ENCODE measurements around the gene FOXRED1. TPM values are rescaled to one million over a fixed set of nuclear protein-coding genes. Genes with fewer than 3 reads are reported as not detected.
A peak's percentile ranks its signal among the peaks of the same experiment; 100 is the strongest.

FOXRED1 gene
- total RNA-seq, 1 donor from 2014 or later: 1.8 TPM

DNA sequence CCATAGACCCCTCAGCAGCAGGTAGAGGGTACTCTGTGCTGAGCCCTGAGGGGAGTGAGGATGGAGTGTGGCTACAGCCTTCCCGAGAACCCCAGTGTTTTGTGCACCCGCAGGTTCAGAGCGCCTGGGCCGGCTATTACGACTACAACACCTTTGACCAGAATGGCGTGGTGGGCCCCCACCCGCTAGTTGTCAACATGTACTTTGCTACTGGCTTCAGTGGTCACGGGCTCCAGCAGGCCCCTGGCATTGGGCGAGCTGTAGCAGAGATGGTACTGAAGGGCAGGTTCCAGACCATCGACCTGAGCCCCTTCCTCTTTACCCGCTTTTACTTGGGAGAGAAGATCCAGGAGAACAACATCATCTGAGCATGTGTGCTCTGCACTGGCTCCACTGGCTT lies 8.4 kb downstream of the FOXRED1 start:
- Histone ChIP-seq H3K4me3 (no peak overlapping the region), H3K9me3 (no peaks in the 10 kb centered on the region), H3K4me1 (peaks cover 0 to 6% of the 10 kb centered on the region in 2 donors), H3K36me3 (peaks cover 18 to 26% of the 10 kb centered on the region in 2 donors), H3K27me3 (no peaks in the 10 kb centered on the region), H3K27ac (no peak overlapping the region)
- intact Hi-C loops (cut with DNase I): no loop called here
- no peak for TF ChIP-seq CTCF (IDR thresholded peaks at IDR 0.05)
- DNase-seq (ENCODE audit: low spot score in 2 of 2): no peak

DNA sequence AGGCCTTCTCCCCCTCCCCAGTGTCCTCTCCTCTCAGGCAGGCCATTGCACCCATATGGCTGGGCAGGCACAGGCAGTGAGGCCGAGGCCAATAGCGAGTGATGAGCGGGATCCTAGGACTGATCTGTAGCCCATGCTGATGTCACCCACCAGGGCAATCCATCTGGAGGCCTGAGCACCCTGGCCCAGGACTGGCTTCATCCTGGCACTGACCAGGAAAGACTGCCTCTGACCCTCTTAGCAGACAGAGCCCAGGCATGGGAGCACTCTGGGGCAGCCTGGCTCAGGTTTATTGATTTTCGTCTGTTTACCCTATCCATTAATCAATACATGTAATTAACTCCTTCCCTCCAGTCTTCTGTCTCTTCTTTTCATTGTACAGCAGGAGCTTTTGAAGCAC lies 8.8 kb downstream of the FOXRED1 start:
- peaks cover 18 to 25% of the 10 kb centered on the region in 2 donors for H3K36me3 ChIP-seq

DNA sequence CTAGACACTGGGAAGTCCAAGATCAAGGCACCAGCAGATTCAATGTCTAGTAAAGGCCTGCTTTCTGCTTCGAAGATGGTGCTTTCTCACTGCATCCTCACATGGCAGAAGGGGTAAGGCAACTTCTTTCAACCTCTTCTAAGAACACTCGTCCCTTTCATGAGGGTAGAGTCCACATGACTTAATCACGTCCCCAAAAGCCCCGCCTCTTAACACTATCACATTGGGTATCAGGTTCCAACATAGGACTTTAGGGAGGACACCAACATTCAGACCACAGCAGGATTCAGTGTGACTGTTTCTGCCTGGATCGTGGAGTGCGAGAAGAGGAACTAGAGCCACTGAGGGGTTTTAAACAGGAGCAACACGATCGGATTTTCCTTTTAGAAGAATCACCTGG lies 10.2 kb downstream of the FOXRED1 start:
- no peak for TF ChIP-seq CTCF (IDR thresholded peaks at IDR 0.05)
- no peaks in the 10 kb centered on the region for H3K9me3 ChIP-seq
- intact Hi-C loops (cut with DNase I): no loop called here
- H3K27ac ChIP-seq: no peak overlapping the region
- no peak overlapping the region for H3K4me3 ChIP-seq
- no peak for DNase-seq (ENCODE audit: low spot score in 2 of 2)
- H3K36me3 ChIP-seq: peaks cover 13 to 17% of the 10 kb centered on the region in 2 donors
- peaks cover 0 to 6% of the 10 kb centered on the region in 2 donors for H3K4me1 ChIP-seq
- H3K27me3 ChIP-seq: no peaks in the 10 kb centered on the region

More for the DNA sequence above, 8.8 kb downstream of the FOXRED1 start:
- Histone ChIP-seq H3K27ac (no peak overlapping the region), H3K27me3 (no peaks in the 10 kb centered on the region), H3K4me1 (peaks cover 0 to 6% of the 10 kb centered on the region in 2 donors), H3K9me3 (no peaks in the 10 kb centered on the region), H3K4me3 (no peak overlapping the region)
- DNase-seq (ENCODE audit: low spot score in 2 of 2): no peak
- no peak for TF ChIP-seq CTCF (IDR thresholded peaks at IDR 0.05)
- intact Hi-C loops (cut with DNase I): no loop called here

GRCh38 chr11:126280595-126280994 lies 11.6 kb downstream of the FOXRED1 start:
- Histone ChIP-seq H3K4me1 (peaks cover 0 to 6% of the 10 kb centered on the region in 2 donors), H3K9me3 (no peaks in the 10 kb centered on the region)
- no peak for TF ChIP-seq CTCF (IDR thresholded peaks at IDR 0.05)

DNA sequence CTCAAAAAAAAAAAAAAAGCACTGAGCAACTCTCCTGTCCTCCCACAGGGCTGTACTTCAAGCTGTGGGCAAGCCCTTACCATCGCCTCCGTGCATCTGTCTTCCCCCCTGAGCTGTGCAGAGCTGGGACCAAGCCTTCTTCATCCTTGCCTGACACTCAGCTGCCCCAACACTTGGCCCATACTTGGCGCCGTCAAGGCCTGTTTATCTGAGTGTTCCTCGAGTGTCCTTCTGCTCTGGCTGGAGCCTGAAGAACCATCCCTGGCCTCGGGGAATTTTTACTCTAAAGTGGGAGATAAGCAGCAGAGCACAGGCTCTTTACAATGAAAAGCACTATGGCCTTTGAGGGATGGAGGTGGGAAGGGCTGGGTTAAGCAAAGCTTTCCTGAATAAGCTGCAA lies 12.3 kb downstream of the FOXRED1 start:
- H3K4me3 ChIP-seq: no peak overlapping the region
- no peak for TF ChIP-seq CTCF (IDR thresholded peaks at IDR 0.05)
- H3K4me1 ChIP-seq: peaks cover 0 to 6% of the 10 kb centered on the region in 2 donors
- intact Hi-C loops (cut with DNase I): loop anchor here (5.0 kb wide), 1 partner anchor 69 kb away; the partner anchor contains the start of genes FAM118B and RPUSD4
- DNase-seq (ENCODE audit: low spot score in 2 of 2): no peak
- no peaks in the 10 kb centered on the region for H3K27me3 ChIP-seq
- no peak overlapping the region for H3K27ac ChIP-seq
- peaks cover 0 to 7% of the 10 kb centered on the region in 2 donors for H3K36me3 ChIP-seq
- no peaks in the 10 kb centered on the region for H3K9me3 ChIP-seq

More at GRCh38 chr11:126280595-126280994, 11.6 kb downstream of the FOXRED1 start:
- intact Hi-C loops (cut with DNase I): loop anchor here (5.0 kb wide), 1 partner anchor 68 kb away; the partner anchor contains the start of genes FAM118B and RPUSD4
- Histone ChIP-seq H3K27me3 (no peaks in the 10 kb centered on the region), H3K36me3 (peaks cover 5 to 7% of the 10 kb centered on the region in 2 donors), H3K27ac (peak overlapping the region in 1 of 2 donors; percentile 17), H3K4me3 (no peak overlapping the region)
- DNase-seq (ENCODE audit: low spot score in 2 of 2): no peak

Measured in ascending aorta (tissue), 2 donors.